ENCODE data around the gene DBNL.

DNA sequence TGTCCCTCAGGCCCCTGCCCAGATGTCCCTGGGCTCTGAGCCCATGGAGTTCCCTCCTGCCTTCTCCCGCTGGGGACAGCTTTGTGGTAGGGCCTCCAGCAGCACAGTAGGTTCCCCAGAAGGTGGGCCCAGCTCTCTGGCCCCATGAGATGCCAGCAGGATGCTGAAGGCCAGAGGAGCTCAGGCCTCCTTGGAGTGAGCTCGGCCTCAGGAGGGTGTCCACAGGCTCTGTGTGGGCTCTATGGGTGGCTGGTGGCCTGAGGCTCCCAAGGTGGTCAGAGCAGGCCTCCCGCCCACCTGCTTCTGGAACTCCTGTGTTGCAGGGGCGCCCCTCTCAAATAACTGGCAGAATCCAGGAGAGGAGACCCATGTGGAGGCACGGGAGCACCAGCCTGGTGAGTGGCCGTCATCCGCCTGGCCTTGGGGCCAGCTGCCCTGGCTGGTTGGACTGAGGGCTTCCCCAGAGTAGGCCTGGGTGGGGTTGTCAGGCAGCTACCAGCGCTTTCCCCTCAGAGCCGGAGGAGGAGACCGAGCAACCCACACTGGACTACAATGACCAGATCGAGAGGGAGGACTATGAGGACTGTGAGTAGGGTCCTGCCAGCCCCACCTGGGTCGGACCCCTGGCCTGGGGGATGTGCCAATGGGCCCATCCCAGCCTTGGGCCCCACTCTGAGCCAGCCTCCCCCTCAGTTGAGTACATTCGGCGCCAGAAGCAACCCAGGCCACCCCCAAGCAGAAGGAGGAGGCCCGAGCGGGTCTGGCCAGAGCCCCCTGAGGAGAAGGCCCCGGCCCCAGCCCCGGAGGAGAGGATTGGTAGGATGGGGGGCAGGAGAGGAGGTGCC lies 62.8 kb downstream of the DBNL start:
- TF ChIP-seq EZH2phosphoT487 (IDR thresholded peaks at IDR 0.05; ENCODE audit: low read depth), result no peak
- TF ChIP-seq, protein P1, sequence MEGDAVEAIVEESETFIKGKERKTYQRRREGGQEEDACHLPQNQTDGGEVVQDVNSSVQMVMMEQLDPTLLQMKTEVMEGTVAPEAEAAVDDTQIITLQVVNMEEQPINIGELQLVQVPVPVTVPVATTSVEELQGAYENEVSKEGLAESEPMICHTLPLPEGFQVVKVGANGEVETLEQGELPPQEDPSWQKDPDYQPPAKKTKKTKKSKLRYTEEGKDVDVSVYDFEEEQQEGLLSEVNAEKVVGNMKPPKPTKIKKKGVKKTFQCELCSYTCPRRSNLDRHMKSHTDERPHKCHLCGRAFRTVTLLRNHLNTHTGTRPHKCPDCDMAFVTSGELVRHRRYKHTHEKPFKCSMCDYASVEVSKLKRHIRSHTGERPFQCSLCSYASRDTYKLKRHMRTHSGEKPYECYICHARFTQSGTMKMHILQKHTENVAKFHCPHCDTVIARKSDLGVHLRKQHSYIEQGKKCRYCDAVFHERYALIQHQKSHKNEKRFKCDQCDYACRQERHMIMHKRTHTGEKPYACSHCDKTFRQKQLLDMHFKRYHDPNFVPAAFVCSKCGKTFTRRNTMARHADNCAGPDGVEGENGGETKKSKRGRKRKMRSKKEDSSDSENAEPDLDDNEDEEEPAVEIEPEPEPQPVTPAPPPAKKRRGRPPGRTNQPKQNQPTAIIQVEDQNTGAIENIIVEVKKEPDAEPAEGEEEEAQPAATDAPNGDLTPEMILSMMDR (IDR thresholded peaks at IDR 0.05; ENCODE audit: low read depth, low read length), result no peak

All from OCI-LY3 (cell line).